Hematopoietic multipotent progenitor cell treated with erythropoietin and hydrocortisone succinate and interleukin-3 and kit ligand, for 17 days (in vitro differentiated cells): ENCODE data around the gene ADAMTS3.

Source experiments
- DNase-seq: peaks from one replicate; pipeline ENCODE4 v3.0.0-alpha.2; 2015; ENCODE audit warnings: low spot score

Gene ADAMTS3

GRCh38 chr4:72340803-72341431, 228.1 kb downstream of the ADAMTS3 start:
- DNase-seq: no peak

GRCh38 chr4:72338060-72338459, 231.0 kb downstream of the ADAMTS3 start:
- DNase-seq: no peak

DNA sequence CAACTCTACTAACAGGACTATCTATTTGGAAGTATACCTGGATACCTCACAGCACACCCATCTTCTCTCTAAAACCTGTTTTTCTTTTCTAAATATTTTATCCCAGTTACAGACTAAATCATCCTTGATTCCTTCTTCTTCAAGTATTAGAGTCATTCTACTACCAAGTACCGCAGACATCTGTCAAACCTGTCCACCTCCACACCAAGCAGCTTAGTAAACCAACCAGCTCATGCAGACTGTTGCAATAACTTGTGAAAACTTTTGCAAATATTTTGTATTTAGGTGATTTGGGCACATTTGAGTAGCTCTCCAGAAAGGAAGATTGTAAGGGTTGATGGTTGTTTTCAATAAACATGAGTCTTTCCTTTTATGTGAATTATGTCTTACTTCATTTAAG, 238.6 kb downstream of the ADAMTS3 start:
- no peak for DNase-seq

DNA sequence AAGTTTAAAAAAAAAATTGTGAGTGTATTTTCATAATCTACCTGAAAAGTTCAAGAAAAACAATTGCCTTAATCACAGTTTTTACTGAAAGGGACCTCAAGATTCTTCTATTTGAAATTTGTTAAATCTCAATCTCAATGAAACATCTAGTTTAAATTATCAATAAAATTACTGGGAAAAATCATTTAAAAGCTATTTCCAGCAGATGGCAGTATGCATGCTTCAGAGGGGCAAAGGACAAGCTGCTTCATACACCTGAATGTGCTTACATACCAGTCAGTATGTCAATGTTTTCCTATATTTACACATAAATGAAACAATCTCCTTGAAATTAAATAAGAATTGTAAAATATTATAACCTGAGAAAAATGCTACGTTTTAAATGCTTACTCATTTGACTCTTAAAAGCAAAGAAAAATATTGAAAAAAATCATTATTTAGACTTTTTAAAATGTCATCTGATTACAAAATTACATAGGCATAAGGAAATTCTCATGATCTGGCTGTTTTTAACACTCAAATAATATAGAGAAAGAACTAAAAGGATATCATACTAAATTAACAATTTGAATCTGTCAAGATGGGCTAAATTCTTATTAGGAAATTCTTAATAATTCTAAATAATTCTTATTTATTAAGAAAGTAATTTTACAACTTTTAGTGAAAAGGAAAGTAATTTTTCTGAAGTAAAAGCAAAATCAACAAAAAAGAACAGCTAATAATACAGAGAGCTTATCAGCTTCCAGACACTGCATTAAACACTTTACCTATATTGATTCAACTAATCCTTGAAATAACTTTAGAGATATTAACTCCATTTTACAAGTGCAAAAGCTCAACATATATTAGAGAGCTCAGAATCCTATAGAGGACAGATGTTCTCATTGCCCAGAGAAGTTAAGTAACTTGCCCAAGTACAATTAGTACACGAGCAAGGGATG, 242.1 kb downstream of the ADAMTS3 start:
- peak; percentile 8 for DNase-seq

- DNase-seq: no peak
Measured at GRCh38 chr4:72325215-72325614, 243.8 kb downstream of the ADAMTS3 start.

- no peak for DNase-seq
Measured at GRCh38 chr4:72323227-72323626, 245.8 kb downstream of the ADAMTS3 start.

DNA sequence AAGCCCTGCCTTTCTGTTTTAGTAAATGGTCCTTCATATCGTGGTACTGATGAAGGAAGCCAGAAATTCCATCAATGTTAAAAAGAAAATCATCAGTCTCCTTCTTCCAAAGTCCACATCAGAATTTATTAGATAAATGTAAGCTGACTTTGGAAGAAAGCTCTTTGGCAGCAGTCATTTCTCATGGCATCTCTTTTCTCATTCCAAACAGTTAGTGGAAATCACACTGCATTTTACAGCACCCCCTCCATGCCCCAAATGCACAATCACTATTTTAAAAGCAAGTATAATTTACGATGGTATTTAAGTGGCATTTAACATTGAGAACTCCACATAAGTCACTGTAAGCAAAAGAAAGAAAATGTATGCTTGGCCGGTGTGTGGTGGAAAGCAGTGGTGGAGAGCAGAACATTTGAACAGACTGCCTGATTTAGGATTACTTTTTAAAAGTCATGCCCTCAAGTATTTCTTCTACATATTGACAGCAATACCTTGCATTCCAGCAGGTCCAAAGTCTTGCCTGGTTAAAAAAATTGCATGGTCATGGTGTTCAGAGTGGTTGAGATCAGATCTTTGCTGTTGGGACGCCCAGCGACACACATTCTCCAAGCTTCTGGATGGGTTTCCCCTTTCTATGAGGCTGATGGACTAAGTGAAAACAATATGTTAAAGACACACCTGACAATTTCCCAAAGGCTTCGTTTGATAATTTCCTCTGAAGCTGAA, 248.6 kb downstream of the ADAMTS3 start:
- no peak for DNase-seq

DNA sequence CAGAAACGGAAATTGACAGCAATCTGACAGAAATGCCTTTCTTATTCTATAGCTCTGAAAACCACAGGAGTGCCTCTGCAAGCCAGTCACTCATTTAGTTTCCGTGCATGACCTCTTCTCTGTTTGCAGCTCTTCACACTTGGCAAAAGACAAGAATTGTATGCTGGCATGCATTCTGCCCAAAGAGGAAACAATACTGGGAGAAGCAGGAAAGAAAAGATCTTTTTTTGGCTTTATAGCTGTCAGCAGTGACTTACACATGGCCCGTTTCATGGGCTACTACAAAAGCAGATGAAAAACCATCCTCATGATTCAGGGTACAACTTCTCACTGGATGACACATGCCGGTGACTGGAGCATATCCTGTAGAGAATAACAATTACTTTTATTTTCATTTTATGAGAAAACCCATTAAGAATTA, 249.4 kb downstream of the ADAMTS3 start:
- DNase-seq: no peak

GRCh38 chr4:72318421-72319170, 250.4 kb downstream of the ADAMTS3 start:
- DNase-seq: no peak

DNA sequence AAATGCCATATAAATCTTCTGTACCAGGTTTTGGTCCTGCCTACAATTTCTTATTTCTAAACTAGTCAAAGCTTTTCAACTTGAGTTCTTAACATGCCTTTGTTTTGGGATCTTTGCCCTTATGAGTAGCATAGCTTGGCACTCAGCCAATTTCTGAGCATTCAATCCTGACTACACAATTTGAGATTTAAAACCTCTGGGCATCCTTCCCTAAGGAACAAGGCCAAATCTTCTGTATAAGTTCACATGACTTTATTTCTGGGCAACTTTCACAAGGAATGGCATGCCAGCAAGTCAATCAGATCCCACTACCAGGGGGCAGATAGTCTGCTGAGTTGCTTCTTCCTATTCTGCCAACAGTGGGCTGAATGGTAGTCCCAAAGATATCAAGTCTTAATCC, 254.2 kb downstream of the ADAMTS3 start:
- DNase-seq: peak; percentile 28

- no peak for DNase-seq
Measured at GRCh38 chr4:72313121-72313520, 255.9 kb downstream of the ADAMTS3 start.

DNA sequence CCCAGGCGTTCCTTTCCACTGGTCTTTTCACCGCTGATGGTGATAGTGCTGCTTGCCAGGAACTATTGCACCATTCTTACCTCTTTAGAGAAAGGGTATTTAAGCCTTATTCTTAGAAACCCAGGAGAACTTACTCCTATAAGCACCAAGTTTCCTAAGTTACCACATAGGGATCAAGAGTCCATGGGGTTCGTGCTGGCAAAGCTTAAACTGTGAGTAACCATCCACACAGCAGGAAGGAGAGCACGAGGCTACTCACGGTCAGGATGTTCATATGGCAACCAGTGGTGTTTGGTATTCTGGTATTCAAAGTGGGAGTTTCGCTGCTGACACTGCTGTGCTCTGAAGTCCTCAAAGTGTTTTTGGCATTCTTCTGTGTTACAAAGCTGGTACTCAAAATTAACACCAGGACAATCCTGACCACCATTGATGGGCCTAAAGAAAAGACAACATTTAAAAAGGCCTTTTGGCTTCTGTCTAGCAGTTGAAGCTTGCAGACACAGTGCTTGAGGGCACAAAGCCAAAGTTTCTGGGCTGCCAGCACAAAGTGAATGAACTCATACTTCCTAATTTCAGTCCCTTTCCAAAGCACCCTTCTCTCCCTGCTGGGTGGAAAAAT, 256.9 kb downstream of the ADAMTS3 start:
- no peak for DNase-seq

- no peak for DNase-seq
Measured at GRCh38 chr4:72311291-72311690, 257.7 kb downstream of the ADAMTS3 start.

GRCh38 chr4:72305620-72306019, 263.4 kb downstream of the ADAMTS3 start:
- no peak for DNase-seq

DNA sequence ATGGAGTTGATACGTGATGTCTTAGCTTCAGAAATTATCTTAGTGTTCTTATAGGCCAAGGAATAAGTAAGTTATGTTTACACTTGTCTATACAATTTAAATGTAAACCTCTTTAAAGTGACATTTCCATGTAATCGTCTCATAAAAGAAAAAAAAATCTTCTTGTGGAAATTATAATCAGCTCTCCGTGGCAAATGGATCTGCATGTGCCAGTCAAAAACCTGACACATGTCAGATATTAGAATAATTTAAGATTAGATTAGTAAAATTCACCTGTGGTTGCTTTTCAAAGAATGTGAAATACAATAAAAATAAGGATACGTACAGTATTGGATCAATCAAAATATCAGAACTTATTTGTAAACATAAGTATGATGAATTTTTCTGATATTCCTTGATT, 263.9 kb downstream of the ADAMTS3 start:
- DNase-seq: no peak

DNA sequence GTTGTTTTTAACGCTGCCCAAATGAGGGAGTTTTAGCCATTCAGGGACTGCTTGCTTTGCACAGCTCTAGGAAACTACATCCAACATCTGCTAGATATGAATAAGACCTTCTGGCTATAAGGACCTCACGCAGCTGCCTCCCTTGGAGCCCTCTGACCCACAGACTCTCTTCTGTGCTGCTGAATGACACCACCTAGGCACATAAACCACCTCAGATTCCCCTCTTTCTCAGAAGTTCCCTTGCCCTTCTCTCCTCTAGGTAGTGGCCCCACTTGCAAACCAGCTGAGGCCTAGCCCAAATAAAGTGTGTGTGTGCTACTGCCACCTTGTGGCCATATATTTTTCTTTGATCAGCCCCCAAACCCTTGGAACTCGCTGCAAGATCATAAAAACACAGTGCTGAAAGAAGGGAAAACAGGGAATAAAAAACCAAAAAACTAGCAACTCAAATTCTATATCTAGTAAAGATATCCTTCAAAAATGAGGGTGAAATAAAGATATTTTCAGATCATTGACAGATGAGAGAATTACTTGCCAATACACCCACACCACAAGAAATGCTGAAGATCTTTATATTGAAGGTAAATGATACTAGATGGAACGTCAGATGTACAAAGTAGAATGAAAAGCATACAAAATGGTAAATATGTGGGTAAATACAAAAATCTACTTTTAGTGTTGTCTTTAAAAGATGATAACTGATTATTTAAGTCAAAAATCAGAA, 265.9 kb downstream of the ADAMTS3 start:
- DNase-seq: peak; percentile 49

GRCh38 chr4:72301759-72302158, 267.3 kb downstream of the ADAMTS3 start:
- DNase-seq: no peak

GRCh38 chr4:72300126-72300525, 268.9 kb downstream of the ADAMTS3 start:
- DNase-seq: no peak

GRCh38 chr4:72295966-72296557, 273.0 kb downstream of the ADAMTS3 start:
- no peak for DNase-seq

GRCh38 chr4:72290737-72291136, 278.3 kb downstream of the ADAMTS3 start:
- DNase-seq: no peak
